GM18519 (cell line): ENCODE results near the gene GPR50.

Experiments
- ATAC-seq: cut with Tn5 transposase; IDR thresholded peaks from one replicate; pipeline ENCODE4 v1.9.1; 2021; ENCODE audit warnings: mild to moderate bottlenecking, moderate library complexity; ENCODE audit not compliant: unreplicated experiment, low FRiP score

Gene GPR50

GRCh38 chrX:151225843-151226242 is 49.5 kb downstream of the GPR50 start:
- no peak for ATAC-seq

- ATAC-seq = no peak
Observed at GRCh38 chrX:151226941-151227340, 50.6 kb downstream of the GPR50 start.

- ATAC-seq = no peak
Observed at GRCh38 chrX:151227627-151228026, 51.2 kb downstream of the GPR50 start.

- no peak for ATAC-seq
Observed at GRCh38 chrX:151228935-151229334, 52.6 kb downstream of the GPR50 start.
